ENCODE data around the gene GNG7. TPM values are rescaled to one million over a fixed set of nuclear protein-coding genes. Genes with fewer than 3 reads are reported as not detected.

Gene GNG7
- polyA plus RNA-seq, 3 donors: 1.1 to 1.6 (median 1.3) TPM

GRCh38 chr19:2686360-2686759 is 16.1 kb downstream of the GNG7 start:
- H3K27ac Mint-ChIP-seq: no peak overlapping the region
- H3K4me3 Mint-ChIP-seq: no peak overlapping the region
- no peak overlapping the region for H3K9ac ChIP-seq (ENCODE audit: insufficient read depth, low read length, poor library complexity, severe bottlenecking)
- no peaks in the 10 kb centered on the region for H3K79me2 ChIP-seq (ENCODE audit: insufficient read depth, low read length)
- H3K4me1 Mint-ChIP-seq: peaks cover 6% of the 10 kb centered on the region
- peaks cover 0 to 5% (median 0%) of the 10 kb centered on the region in 7 donors for H3K9me3 Mint-ChIP-seq
- H3K9me3 ChIP-seq (replicated peaks in 1 of 2; ENCODE audit: control insufficient read depth in 1 of 2, insufficient read depth in 1 of 2, low read length in 2 of 2): no peaks in the 10 kb centered on the region
- no peak overlapping the region for H2AFZ ChIP-seq (ENCODE audit: insufficient read depth, low read depth, low read length, poor library complexity, severe bottlenecking)
- H3K36me3 Mint-ChIP-seq: peaks cover 2 to 9% of the 10 kb centered on the region in 2 donors
- H3K4me3 ChIP-seq (replicated peaks in 1 of 3; ENCODE audit: low read depth in 2 of 3, low read length in 3 of 3): no peak overlapping the region
- WGBS (ENCODE audit: insufficient coverage): 94% methylated on average over 12 of the region's 17 CpGs
- no peaks in the 10 kb centered on the region for H3K36me3 ChIP-seq (replicated peaks in 1 of 2; ENCODE audit: control insufficient read depth in 1 of 2, insufficient read depth in 2 of 2, low read length in 2 of 2)
- no peaks in the 10 kb centered on the region for H3K27me3 ChIP-seq (ENCODE audit: control insufficient read depth in 2 of 2, insufficient read depth in 2 of 2, low read length in 2 of 2)
- intact Hi-C loops (cut with micrococcal nuclease): no loop called here
- H3K4me2 ChIP-seq (replicated peaks; ENCODE audit: extremely low read depth, low read length, poor library complexity, severe bottlenecking): no peak overlapping the region
- no peaks in the 10 kb centered on the region for H4K20me1 ChIP-seq (ENCODE audit: insufficient read depth, low read length)
- peaks cover 0 to 6% (median 5%) of the 10 kb centered on the region in 3 donors for H3K27me3 Mint-ChIP-seq (ENCODE audit: low read depth in 3 of 3)
- H3K4me1 ChIP-seq (ENCODE audit: control insufficient read depth in 1 of 2, insufficient read depth in 2 of 2, low read length in 2 of 2): peaks cover 3 to 6% of the 10 kb centered on the region in 2 donors
- TF ChIP-seq CTCF (IDR thresholded peaks at IDR 0.05): no peak
- H3K27ac ChIP-seq (ENCODE audit: low read depth in 1 of 2, low read length in 2 of 2): no peak overlapping the region
- DNase-seq: no peak

GRCh38 chr19:2685204-2685704 is 17.2 kb downstream of the GNG7 start:
- no peak overlapping the region for H3K4me2 ChIP-seq (replicated peaks; ENCODE audit: extremely low read depth, low read length, poor library complexity, severe bottlenecking)
- H4K20me1 ChIP-seq (ENCODE audit: insufficient read depth, low read length): no peaks in the 10 kb centered on the region
- no peak overlapping the region for H3K4me3 Mint-ChIP-seq
- no peak for DNase-seq
- H2AFZ ChIP-seq (ENCODE audit: insufficient read depth, low read depth, low read length, poor library complexity, severe bottlenecking): no peak overlapping the region
- H3K27ac ChIP-seq (ENCODE audit: low read depth in 1 of 2, low read length in 2 of 2): no peak overlapping the region
- no peaks in the 10 kb centered on the region for H3K27me3 ChIP-seq (ENCODE audit: control insufficient read depth in 2 of 2, insufficient read depth in 2 of 2, low read length in 2 of 2)
- H3K4me1 Mint-ChIP-seq: peaks cover 11% of the 10 kb centered on the region
- TF ChIP-seq CTCF (IDR thresholded peaks at IDR 0.05): no peak
- H3K36me3 Mint-ChIP-seq: peaks cover 2 to 9% of the 10 kb centered on the region in 2 donors
- peaks cover 6 to 7% of the 10 kb centered on the region in 2 donors for H3K4me1 ChIP-seq (ENCODE audit: control insufficient read depth in 1 of 2, insufficient read depth in 2 of 2, low read length in 2 of 2)
- H3K36me3 ChIP-seq (replicated peaks in 1 of 2; ENCODE audit: control insufficient read depth in 1 of 2, insufficient read depth in 2 of 2, low read length in 2 of 2): no peaks in the 10 kb centered on the region
- H3K27me3 Mint-ChIP-seq (ENCODE audit: low read depth in 3 of 3): peaks cover 0 to 6% (median 5%) of the 10 kb centered on the region in 3 donors
- H3K9me3 Mint-ChIP-seq: peaks cover 0 to 7% (median 0%) of the 10 kb centered on the region in 7 donors
- WGBS (ENCODE audit: insufficient coverage): 87% methylated on average over 3 of the region's 6 CpGs
- H3K27ac Mint-ChIP-seq: peak overlapping the region in 1 of 7 donors; percentile 18
- H3K79me2 ChIP-seq (ENCODE audit: insufficient read depth, low read length): no peaks in the 10 kb centered on the region
- H3K4me3 ChIP-seq (replicated peaks in 1 of 3; ENCODE audit: low read depth in 2 of 3, low read length in 3 of 3): no peak overlapping the region
- H3K9ac ChIP-seq (ENCODE audit: insufficient read depth, low read length, poor library complexity, severe bottlenecking): no peak overlapping the region
- no peaks in the 10 kb centered on the region for H3K9me3 ChIP-seq (replicated peaks in 1 of 2; ENCODE audit: control insufficient read depth in 1 of 2, insufficient read depth in 1 of 2, low read length in 2 of 2)
- intact Hi-C loops (cut with micrococcal nuclease): no loop called here
